GM21367 (cell line): ENCODE measurements around the gene GALNTL6.
"Not testable (repeated sequence)": the region's sequence is repeated elsewhere in the genome, so short reads cannot be mapped to it uniquely, and the experiment has no call there.

ENCODE experiments used
- ATAC-seq: cut with Tn5 transposase; IDR thresholded peaks from one replicate; pipeline ENCODE4 v1.9.1; 2021; ENCODE audit not compliant: unreplicated experiment

GALNTL6 gene

DNA sequence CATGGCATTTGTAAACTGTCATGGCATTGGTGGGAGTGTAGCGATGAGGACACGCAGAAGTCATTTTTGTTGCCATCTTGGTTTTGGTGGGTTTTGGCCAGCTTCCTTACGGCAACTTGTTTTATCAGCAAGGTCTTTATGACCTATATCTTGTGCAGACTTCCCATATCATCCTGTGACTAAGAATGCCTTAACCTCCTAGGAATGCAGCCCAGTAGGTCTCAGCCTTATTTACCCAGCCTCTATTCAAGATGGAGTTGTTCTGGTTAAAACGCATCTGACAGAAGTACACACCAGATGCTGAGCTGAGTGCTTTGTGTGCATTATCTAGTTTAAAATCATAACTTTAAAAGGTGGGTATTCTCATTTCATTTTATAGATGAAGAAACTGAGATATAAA is 1086.7 kb downstream of the GALNTL6 start:
- no peak for ATAC-seq

GRCh38 chr4:172900900-172901299 is 1087.7 kb downstream of the GALNTL6 start:
- no peak for ATAC-seq

- ATAC-seq: not testable (repeated sequence)
These were observed 1099.3 kb downstream of the GALNTL6 start for GRCh38 chr4:172912468-172912867.

DNA sequence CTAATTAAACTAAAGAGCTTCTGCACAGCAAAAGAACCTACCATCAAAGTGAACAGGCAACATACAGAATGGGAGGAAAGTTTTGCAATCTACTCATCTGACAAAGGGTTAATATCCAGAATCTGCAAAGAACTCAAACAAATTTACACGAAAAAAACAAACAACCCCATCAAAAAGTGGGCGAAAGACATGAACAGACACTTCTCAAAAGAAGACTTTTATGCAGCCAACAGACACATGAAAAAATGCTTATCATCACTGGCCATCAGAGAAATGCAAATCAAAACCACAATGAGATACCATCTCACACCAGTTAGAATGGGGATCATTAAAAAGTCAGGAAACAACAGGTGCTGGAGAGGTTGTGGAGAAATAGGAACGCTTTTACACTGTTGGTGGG is 1104.2 kb downstream of the GALNTL6 start:
- not testable (repeated sequence) for ATAC-seq

- ATAC-seq: no peak
These were observed 1106.1 kb downstream of the GALNTL6 start for GRCh38 chr4:172919269-172919668.

DNA sequence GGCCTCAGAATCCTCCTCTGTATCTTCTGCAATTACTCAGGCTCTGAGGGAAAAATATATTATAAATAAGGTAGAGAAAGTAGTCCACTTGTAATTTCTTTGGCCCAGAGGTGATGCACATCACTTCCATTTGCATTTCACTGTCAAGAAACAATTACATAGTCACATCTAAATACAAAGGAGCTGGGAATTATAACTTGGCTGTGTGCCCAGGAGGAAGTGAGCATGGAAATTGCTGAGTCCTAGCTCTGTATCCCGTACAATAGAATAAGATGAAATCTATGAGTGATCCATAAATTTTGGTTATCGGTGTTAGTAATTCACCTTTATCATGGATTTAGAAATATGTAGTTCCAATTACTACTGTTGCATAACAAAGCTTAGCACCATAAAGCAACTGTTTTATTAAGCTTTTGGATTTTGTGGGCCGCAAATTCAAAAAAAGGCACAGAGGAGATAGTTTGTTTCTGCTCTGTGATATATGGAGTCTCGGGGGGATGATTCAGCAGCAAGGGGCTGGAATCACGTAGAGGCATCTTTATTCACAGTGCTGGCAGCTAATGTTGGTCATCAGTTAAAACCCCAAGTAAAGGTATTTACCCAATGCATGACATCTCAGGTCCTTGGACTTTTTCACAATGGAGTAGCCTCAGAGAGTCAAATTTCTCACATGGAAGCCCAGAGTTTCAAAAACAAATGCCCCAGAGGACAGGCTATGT is 1114.1 kb downstream of the GALNTL6 start:
- no peak for ATAC-seq

GRCh38 chr4:172928347-172928746 is 1115.1 kb downstream of the GALNTL6 start:
- no peak for ATAC-seq

DNA sequence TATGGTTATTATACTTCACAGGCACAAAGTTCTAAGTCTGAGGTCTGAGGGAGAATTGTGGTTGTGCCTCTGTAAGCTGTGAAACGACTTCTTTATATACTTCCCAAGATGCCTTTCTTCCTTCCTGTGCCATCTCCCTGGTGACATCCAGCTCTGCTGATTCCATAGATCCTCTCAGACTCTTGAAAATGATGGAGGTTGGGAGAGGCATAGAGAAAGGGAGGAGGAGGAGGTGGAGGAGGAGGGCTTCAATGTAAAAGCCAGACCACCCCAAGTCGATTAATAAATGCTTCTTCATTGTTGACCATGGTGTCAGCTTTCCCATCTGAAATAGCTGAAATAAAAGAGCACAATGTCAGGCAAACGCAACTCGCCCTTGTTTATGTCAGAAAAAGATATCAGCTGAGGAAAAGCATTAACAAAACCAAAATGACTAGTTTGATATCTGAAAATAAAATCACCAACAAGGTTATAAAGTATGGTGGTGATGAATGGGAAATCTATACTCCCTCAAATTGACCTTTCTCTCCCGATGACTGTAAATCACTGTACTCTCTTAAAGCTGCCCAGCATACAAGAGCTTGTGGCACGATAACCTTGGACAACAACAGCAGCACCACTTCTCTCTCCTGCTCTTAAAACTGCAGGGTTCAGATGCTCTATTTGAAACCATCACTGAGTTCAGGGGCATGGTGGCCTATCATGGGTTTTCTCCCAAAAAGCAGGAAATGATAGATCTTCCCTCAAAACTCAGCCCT is 1125.0 kb downstream of the GALNTL6 start:
- ATAC-seq: no peak

DNA sequence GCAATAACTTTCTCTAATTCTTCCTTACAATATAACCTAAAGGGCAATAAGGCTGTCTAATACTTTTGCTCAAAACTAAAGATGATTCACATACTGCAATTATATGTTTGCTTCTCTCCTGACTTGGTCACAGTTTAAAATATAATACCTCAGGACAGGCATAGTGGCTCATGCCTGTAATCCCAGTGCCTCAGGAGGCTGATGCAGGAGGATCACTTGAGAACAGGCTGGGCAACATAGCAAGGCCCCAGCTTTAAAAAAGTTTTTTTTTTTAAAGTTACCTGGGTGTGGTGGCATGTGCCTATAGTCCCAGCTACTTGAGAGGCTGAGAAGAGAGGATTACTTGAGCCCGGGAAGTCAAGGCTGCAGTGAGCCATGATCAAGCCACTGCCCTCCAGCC is 1125.7 kb downstream of the GALNTL6 start:
- ATAC-seq: no peak

GRCh38 chr4:172942840-172943239 is 1129.6 kb downstream of the GALNTL6 start:
- no peak for ATAC-seq

GRCh38 chr4:172945611-172946010 is 1132.4 kb downstream of the GALNTL6 start:
- no peak for ATAC-seq

DNA sequence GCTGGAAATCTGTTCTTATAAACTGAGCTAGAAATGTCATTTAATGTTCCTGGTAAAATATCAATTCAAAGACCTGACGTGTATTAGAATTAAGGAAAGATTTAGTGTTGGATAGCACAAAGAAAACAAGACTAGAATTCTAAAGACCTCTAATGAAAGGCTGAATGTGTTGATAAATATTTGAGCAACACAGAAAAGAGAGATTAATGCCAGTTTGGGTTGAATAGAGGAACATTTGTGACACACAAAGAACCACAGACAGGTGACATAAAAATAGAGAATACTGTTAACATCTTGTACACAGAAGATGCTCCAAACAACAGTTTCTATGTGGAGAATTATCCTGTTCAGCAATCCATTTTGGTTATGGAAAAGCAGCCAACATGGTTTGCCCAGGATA is 1133.3 kb downstream of the GALNTL6 start:
- no peak for ATAC-seq

- no peak for ATAC-seq
These were observed 1134.4 kb downstream of the GALNTL6 start for GRCh38 chr4:172947594-172947993.

DNA sequence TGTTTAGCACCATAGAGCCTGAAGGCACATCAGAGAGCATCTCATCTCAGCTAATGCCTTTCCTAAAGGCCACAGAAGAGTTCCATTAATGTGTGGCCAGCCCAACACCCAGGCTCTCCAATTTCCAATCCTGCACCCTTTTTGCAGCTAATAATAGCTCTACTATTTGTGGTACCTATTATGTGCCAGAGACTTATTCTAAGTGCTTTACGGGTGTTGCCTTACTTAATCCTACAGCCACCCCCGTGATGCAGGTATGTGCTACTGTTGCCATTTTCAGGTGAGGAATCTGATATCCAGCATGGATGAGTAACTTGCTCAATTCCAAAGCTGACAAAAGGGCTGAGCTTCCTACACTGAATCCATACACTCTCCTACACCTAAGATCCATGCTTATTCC is 1137.8 kb downstream of the GALNTL6 start:
- no peak for ATAC-seq

- ATAC-seq: no peak
These were observed 1138.7 kb downstream of the GALNTL6 start for GRCh38 chr4:172951679-172952451.

GRCh38 chr4:172953896-172954568 is 1140.8 kb downstream of the GALNTL6 start:
- ATAC-seq: no peak

DNA sequence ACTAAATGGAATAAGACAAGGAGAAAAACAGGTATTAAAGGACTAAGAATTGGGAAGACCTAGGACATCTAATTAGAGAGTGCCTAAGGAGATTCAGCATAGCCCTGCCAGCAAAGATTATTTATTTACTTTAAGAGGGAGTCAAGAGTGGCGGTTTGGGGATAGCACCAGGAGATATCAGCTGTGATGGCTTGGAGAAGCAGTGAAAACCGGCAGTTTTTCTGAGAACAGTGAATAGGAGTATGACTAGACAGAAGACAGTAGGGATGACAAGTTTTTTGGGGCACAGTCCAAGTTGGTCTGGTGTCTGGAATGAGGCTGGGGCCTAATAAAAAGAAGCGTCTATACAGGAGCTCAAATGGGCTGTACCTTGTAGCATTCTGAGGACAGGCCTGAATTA is 1143.1 kb downstream of the GALNTL6 start:
- not testable (repeated sequence) for ATAC-seq

GRCh38 chr4:172957216-172957615 is 1144.0 kb downstream of the GALNTL6 start:
- no peak for ATAC-seq

DNA sequence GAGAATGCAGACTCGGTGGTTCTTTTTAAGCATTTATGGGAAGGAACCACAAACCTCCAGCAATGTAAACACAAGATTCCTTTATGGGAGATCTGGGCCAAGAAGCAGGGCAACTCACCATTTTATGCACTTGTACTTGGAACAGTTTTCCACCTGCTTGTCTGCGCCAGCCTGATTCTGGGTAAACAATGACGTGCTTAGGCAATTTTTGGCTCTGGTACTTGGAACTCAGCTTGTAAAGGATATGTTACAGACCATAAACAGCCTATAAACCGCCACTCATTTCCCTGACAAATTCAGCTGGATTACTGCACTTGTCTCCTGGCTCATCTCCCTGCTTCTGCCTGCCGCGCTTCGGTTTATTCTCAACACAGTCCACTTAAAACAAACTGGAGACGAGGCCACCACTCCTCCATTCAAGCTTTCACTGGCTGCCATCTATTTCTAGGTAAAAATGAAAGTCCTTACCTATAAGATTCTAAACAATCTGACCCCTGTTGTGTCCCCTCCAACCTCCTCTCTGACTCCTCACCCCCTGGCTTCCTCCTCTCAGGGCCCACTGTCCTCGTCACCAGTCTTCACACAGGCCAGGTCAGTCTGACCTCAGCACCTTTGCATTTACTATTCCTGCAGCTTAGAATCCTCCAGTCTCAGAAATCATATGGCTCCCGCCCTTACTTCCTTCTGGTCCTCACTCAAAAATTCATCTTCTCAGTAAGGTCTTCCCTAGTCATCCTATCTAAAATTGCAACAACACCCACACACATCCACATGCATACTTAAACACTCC is 1149.6 kb downstream of the GALNTL6 start:
- no peak for ATAC-seq

DNA sequence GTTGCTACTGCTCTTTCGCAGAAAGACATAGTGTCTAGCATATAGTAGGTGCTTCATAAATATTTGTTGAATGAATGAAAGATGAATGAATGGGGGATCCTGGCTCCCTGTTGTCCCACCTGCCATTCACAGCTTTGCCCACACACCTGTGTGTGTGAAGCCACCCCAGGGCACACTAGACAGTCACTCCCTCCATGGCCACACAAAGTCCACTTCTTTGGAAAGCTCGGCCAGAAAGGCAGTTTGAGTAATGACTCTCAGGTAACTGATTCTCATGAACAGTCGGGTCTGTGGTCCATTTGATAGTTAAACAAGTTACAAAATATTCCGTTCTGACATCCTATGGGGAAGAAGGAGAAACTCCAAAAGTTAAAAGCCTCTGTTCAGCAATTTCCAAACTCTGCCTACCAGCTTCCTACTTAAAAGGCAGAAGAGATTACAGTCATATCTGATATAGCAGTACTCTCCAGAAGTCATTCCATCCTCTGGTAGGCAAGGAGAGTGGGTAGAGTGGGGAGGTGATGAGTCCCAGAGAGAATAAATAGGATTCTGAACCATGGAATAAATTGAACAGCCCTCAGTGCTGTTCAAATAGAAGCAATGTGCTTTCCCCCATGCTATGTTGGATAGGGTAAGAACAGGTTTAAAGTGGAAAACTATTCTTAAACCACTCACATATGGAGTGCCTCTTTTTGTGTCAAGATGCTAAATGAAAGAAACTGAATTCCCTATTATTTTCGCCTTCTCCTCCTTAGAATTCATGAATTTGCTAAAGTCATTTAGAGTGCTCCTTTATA is 1150.5 kb downstream of the GALNTL6 start:
- ATAC-seq: no peak
